DND-41 (cell line): ENCODE data around the gene EEA1.

ENCODE experiments used
- ATAC-seq: fragments of 200-7000 bp; cut with Tn5 transposase; 3 replicates; pipeline ENCODE4 v1.9.1; 2021; ENCODE audit warnings: low read depth; ENCODE audit not compliant: insufficient read depth
- DNase-seq: peaks from one replicate; pipeline ENCODE4 v3.0.0-alpha.2; 2020
- H2AFZ ChIP-seq: 2 replicates; pipeline ENCODE4 v1.6.0; 2012; ENCODE audit warnings: low read depth, low read length
- H3K27ac ChIP-seq: 2 replicates; pipeline ENCODE4 v1.5.1; 2012; ENCODE audit warnings: low read length, inconsistent platforms
- H3K27me3 ChIP-seq: fragments of 200-600 bp; sonication (generic); 2 replicates; pipeline ENCODE4 v1.6.0; 2012; ENCODE audit warnings: low read length, mild to moderate bottlenecking, inconsistent platforms; ENCODE audit not compliant: insufficient read depth, poor library complexity
- H3K36me3 ChIP-seq: 2 replicates; pipeline ENCODE4 v1.5.1; 2012; ENCODE audit warnings: low read length, inconsistent platforms; ENCODE audit not compliant: insufficient read depth
- H3K4me1 ChIP-seq: 2 replicates; pipeline ENCODE4 v1.5.1; 2012; ENCODE audit warnings: mild to moderate bottlenecking, low read length; ENCODE audit not compliant: insufficient read depth
- H3K4me2 ChIP-seq: 2 replicates; pipeline ENCODE4 v1.6.0; 2012; ENCODE audit warnings: mild to moderate bottlenecking, moderate library complexity, low read length, inconsistent platforms; ENCODE audit not compliant: insufficient read depth
- H3K4me3 ChIP-seq, 2 experiments: fragments of 200-600 bp in 1 of 2; shearing (Covaris generic) in 1 of 2; 2 replicates each; pipeline ENCODE4 v1.5.1; 2012 to 2016; ENCODE audit warnings: inconsistent platforms in 2 of 2, low read length in 2 of 2, mild to moderate bottlenecking in 2 of 2, low read depth in 1 of 2, moderate library complexity in 1 of 2
- H3K79me2 ChIP-seq: 2 replicates; pipeline ENCODE4 v1.6.0; 2012; ENCODE audit warnings: low read length, inconsistent platforms; ENCODE audit not compliant: insufficient read depth
- H3K9ac ChIP-seq: 2 replicates; pipeline ENCODE4 v1.6.0; 2012; ENCODE audit warnings: low read depth, mild to moderate bottlenecking, inconsistent platforms, low read length, moderate library complexity
- H3K9me3 ChIP-seq: 2 replicates; pipeline ENCODE4 v1.5.1; 2012; ENCODE audit warnings: low read length, moderate library complexity, mild to moderate bottlenecking, inconsistent platforms; ENCODE audit not compliant: insufficient read depth, severe bottlenecking
- H4K20me1 ChIP-seq: 2 replicates; pipeline ENCODE4 v1.6.0; 2012; ENCODE audit warnings: low read length; ENCODE audit not compliant: insufficient read depth
- EZH2 ChIP-seq: IDR thresholded peaks from 3 replicates; pipeline ENCODE4 v1.6.1; 2012; ENCODE audit warnings: borderline replicate concordance, low read depth, mild to moderate bottlenecking, moderate library complexity, low read length, inconsistent platforms; ENCODE audit not compliant: severe bottlenecking
- TF ChIP-seq, protein P1 (sequence below): IDR thresholded peaks from 2 replicates; pipeline ENCODE4 v1.5.1; 2012; ENCODE audit warnings: borderline replicate concordance, low read length, moderate library complexity, mild to moderate bottlenecking; ENCODE audit not compliant: poor library complexity, severe bottlenecking; ENCODE audit errors: extremely low read depth

Gene EEA1

DNA sequence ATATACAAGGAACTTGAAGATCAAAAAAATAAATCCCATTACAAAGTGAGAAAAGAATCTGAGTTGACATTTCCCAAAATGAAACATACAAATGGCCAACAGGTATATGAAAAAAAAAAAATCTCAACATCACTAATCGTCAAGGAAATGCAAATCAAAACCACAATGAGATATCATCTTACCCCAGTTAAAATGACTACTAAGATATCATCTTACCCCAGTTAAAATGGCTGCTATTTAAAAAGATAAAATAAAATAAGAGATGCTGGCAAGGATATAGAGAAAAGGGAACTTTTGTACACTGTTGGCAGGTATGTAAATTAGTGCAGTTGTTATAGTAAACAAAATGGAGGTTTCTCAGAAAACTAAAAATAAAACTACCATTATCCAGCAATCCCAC, 181.9 kb downstream of the EEA1 start:
- no peaks in the 10 kb centered on the region for H4K20me1 ChIP-seq
- no peak overlapping the region for H3K27ac ChIP-seq
- no peaks in the 10 kb centered on the region for H3K27me3 ChIP-seq
- no peak overlapping the region for H2AFZ ChIP-seq
- no peaks in the 10 kb centered on the region for H3K4me1 ChIP-seq
- no peak overlapping the region for H3K4me2 ChIP-seq
- DNase-seq: no peak
- no peaks in the 10 kb centered on the region for H3K9me3 ChIP-seq
- no peak overlapping the region for H3K4me3 ChIP-seq
- no peaks in the 10 kb centered on the region for H3K79me2 ChIP-seq
- TF ChIP-seq, protein P1, sequence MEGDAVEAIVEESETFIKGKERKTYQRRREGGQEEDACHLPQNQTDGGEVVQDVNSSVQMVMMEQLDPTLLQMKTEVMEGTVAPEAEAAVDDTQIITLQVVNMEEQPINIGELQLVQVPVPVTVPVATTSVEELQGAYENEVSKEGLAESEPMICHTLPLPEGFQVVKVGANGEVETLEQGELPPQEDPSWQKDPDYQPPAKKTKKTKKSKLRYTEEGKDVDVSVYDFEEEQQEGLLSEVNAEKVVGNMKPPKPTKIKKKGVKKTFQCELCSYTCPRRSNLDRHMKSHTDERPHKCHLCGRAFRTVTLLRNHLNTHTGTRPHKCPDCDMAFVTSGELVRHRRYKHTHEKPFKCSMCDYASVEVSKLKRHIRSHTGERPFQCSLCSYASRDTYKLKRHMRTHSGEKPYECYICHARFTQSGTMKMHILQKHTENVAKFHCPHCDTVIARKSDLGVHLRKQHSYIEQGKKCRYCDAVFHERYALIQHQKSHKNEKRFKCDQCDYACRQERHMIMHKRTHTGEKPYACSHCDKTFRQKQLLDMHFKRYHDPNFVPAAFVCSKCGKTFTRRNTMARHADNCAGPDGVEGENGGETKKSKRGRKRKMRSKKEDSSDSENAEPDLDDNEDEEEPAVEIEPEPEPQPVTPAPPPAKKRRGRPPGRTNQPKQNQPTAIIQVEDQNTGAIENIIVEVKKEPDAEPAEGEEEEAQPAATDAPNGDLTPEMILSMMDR: no peak
- no peak for TF ChIP-seq EZH2
- ATAC-seq: no peak
- H3K9ac ChIP-seq: no peak overlapping the region
- H3K36me3 ChIP-seq: no peaks in the 10 kb centered on the region

DNA sequence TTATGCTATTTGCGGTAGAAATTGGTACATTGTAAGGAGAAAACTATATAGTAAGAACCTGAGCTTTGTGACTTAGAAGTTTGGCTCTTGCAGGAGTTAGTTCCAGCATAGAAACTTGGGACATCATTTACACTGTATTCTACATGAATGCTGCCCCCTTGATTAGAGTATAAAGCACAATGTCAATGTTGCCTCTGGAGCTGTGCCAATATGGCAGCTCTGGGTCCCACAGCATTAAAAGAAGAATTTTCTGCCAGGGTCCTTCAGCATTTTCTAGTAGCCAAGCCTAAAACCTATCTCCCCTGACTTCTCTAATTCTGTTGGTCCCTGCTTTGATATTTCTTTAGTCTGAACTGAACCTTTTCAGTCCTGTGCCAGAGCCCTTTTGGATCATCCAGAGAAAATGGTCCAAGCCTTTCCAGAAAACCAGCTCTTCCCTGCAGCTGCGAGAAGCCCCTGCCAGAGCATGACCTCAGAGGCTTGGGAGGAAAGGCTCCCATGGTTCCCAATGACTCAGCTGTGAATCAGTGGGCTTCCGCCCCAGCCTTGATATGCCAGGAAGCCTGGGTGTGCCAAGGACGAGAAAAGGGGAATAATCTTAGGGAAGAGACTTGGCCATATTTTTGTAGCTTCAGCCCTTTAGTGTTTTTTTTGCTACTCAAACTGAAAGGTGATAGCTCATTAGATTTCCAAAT, 183.1 kb downstream of the EEA1 start:
- Histone ChIP-seq H3K27ac (no peak overlapping the region), H3K4me2 (no peak overlapping the region), H4K20me1 (no peaks in the 10 kb centered on the region), H3K27me3 (no peaks in the 10 kb centered on the region), H3K36me3 (no peaks in the 10 kb centered on the region), H3K79me2 (no peaks in the 10 kb centered on the region), H3K9ac (no peak overlapping the region), H2AFZ (no peak overlapping the region), H3K4me1 (no peaks in the 10 kb centered on the region), H3K9me3 (no peaks in the 10 kb centered on the region), H3K4me3 (no peak overlapping the region)
- no peak for DNase-seq
- no peak for TF ChIP-seq EZH2
- TF ChIP-seq, protein P1: no peak
- ATAC-seq: no peak

DNA sequence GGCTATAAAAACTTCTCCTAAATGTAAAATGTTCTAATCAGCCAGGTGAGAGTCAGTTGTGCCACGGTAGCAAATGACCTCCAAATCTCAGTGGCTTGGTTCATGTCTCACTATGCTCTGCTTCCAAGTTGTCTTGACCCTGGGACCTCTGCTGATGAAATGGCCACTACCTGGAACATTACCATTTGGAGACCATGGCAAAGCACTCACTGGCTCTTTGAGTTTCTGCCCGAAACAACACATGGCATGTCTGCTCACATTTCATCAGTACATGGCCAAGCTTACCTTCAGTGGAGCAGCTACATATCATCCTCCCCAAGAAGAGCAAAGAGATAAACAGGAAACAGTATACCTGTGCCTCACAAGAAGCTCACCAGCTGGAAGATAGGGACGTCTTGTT, 186.1 kb downstream of the EEA1 start:
- DNase-seq (no peak), ATAC-seq (no peak)
- H3K4me1 ChIP-seq: no peaks in the 10 kb centered on the region
- H3K27me3 ChIP-seq: no peaks in the 10 kb centered on the region
- no peak overlapping the region for H3K9ac ChIP-seq
- no peak for TF ChIP-seq EZH2
- TF ChIP-seq, protein P1: no peak
- no peaks in the 10 kb centered on the region for H4K20me1 ChIP-seq
- no peak overlapping the region for H3K27ac ChIP-seq
- no peak overlapping the region for H2AFZ ChIP-seq
- no peaks in the 10 kb centered on the region for H3K9me3 ChIP-seq
- H3K36me3 ChIP-seq: no peaks in the 10 kb centered on the region
- H3K79me2 ChIP-seq: no peaks in the 10 kb centered on the region
- no peak overlapping the region for H3K4me3 ChIP-seq
- H3K4me2 ChIP-seq: no peak overlapping the region
